Smooth muscle cell (in vitro differentiated cells): ENCODE measurements around the gene MCHR1. TPM values are rescaled to one million over a fixed set of nuclear protein-coding genes. Genes with fewer than 3 reads are reported as not detected.
"Not testable (repeated sequence)": the region's sequence is repeated elsewhere in the genome, so short reads cannot be mapped to it uniquely, and the experiment has no call there.

Experiments
- DNase-seq: peaks from one replicate; lab custom pipeline; 2025; ENCODE audit not compliant: unreplicated experiment; lab: John Stamatoyannopoulos, UW
- H2AFZ ChIP-seq: fragments of 200-600 bp; sonication (generic); 2 replicates; pipeline ENCODE4 v1.6.0; 2016; ENCODE audit warnings: antibody characterized with exemption, low read depth, mild to moderate bottlenecking
- H3F3A ChIP-seq: fragments of 200-600 bp; sonication (generic); 2 replicates; pipeline ENCODE4 v1.6.0; 2017; ENCODE audit warnings: antibody characterized with exemption, low read depth
- H3K27ac ChIP-seq: fragments of 200-600 bp; sonication (generic); 2 replicates; pipeline ENCODE4 v1.5.1; 2016; ENCODE audit warnings: low read depth, mild to moderate bottlenecking
- H3K27me3 ChIP-seq: fragments of 200-600 bp; sonication (generic); 2 replicates; pipeline ENCODE4 v1.6.1; 2016; ENCODE audit warnings: low read depth, mild to moderate bottlenecking
- H3K36me3 ChIP-seq: fragments of 200-600 bp; sonication (generic); 2 replicates; pipeline ENCODE4 v1.5.1; 2016; ENCODE audit warnings: low read depth
- H3K4me1 ChIP-seq: fragments of 200-600 bp; sonication (generic); 2 replicates; pipeline ENCODE4 v1.5.1; 2016; ENCODE audit warnings: low read depth
- H3K4me2 ChIP-seq: fragments of 200-600 bp; sonication (generic); 2 replicates; pipeline ENCODE4 v1.6.0; 2016; ENCODE audit warnings: mild to moderate bottlenecking
- H3K4me3 ChIP-seq: fragments of 200-600 bp; sonication (generic); 2 replicates; pipeline ENCODE4 v1.5.1; 2016; ENCODE audit warnings: mild to moderate bottlenecking
- H3K79me2 ChIP-seq: fragments of 200-600 bp; sonication (generic); 2 replicates; pipeline ENCODE4 v1.6.0; 2016; ENCODE audit warnings: low read depth, mild to moderate bottlenecking
- H3K9ac ChIP-seq: fragments of 200-600 bp; sonication (generic); 2 replicates; pipeline ENCODE4 v1.6.0; 2016; ENCODE audit warnings: low read depth
- H3K9me3 ChIP-seq: fragments of 200-600 bp; sonication (generic); replicated peaks from 2 replicates; pipeline ENCODE4 v1.5.1; 2016; ENCODE audit warnings: low read depth
- H4K20me1 ChIP-seq: fragments of 200-600 bp; sonication (generic); 2 replicates; pipeline ENCODE4 v1.6.0; 2016; ENCODE audit warnings: low read depth
- WGBS: methylation state at CpG from one replicate; pipeline ENCODE4 v1.1.7; 2016; ENCODE audit warnings: low lambda C conversion rate; 5-methylcytosine and 5-hydroxymethylcytosine counted together
- polyA plus RNA-seq: library from polyadenylated mRNA; unstranded; fragments of >200 nt; fragmentation: Nextera tagmentation; extraction: Ambion mirVana; gene quantifications from 2 replicates; pipeline ENCODE4 v1.2.1, GENCODE V29; 2016
- total RNA-seq: library from RNA; depleted of rRNA; stranded (reverse); fragments of >200 nt; gene quantifications from 2 replicates; pipeline ENCODE4 v1.2.3, GENCODE V29; 2014
- TF ChIP-seq, protein P1 (sequence below): fragments of 200-600 bp; sonication (generic); IDR thresholded peaks from 2 replicates; pipeline ENCODE4 v1.5.1; 2017; ENCODE audit warnings: borderline replicate concordance, mild to moderate bottlenecking, antibody characterized with exemption; ENCODE audit not compliant: insufficient read depth, poor library complexity, severe bottlenecking

MCHR1 gene
- total and polyA plus RNA-seq, 2 experiments from 2014 or later = 18.9 to 24.6 TPM

DNA sequence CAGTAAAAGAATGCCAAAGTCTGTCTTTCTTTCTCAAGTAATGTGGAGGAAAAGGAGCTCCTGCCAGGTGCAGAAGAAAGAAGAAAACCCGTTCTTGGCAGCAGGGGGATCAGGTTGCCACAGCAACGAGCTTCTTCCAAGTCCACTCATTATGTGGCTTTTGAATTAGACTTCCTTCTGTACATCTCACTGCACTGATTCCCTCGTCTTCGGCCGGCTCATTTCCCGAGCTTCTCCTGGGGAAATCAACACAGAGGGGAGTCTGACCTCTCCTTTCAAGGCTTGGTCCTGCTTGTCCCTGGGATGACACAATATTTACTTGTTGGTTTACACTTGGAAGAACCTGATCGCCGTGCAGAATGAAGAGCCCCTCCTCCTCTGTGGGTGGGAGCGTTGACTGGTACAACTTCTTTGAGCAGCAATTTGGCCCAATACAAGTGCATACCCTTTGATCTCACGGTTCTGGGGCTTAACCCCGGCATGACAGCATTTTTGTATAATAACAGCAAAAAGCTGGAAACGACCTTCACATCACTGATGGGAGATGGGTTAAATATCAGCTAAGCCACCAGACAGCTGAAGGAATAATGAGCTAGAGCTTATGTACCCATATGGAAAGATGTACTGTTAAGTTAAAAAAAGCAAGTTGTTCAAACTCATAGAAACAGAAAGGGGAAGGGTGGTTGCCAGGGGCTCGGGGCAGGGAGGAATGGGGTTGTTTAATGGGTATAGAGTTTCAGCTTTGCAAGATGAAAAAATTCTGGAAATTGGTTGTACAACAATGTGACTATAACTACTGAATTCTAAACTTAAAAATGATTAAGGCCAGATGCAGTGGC is 35.4 kb downstream of the MCHR1 start:
- TF ChIP-seq, protein P1, sequence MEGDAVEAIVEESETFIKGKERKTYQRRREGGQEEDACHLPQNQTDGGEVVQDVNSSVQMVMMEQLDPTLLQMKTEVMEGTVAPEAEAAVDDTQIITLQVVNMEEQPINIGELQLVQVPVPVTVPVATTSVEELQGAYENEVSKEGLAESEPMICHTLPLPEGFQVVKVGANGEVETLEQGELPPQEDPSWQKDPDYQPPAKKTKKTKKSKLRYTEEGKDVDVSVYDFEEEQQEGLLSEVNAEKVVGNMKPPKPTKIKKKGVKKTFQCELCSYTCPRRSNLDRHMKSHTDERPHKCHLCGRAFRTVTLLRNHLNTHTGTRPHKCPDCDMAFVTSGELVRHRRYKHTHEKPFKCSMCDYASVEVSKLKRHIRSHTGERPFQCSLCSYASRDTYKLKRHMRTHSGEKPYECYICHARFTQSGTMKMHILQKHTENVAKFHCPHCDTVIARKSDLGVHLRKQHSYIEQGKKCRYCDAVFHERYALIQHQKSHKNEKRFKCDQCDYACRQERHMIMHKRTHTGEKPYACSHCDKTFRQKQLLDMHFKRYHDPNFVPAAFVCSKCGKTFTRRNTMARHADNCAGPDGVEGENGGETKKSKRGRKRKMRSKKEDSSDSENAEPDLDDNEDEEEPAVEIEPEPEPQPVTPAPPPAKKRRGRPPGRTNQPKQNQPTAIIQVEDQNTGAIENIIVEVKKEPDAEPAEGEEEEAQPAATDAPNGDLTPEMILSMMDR = no peak
- H2AFZ ChIP-seq = no peak overlapping the region
- DNase-seq = no peak
- H4K20me1 ChIP-seq = no peaks in the 10 kb centered on the region
- H3K4me3 ChIP-seq = peak overlapping the region; percentile 9
- peak overlapping the region; percentile 10 for H3K27ac ChIP-seq
- H3K79me2 ChIP-seq = no peaks in the 10 kb centered on the region
- no peaks in the 10 kb centered on the region for H3K36me3 ChIP-seq
- peaks cover 28% of the 10 kb centered on the region for H3F3A ChIP-seq
- peak overlapping the region; percentile 68 for H3K4me2 ChIP-seq
- no peak overlapping the region for H3K9ac ChIP-seq
- 16% methylated on average over 13 of the region's 13 CpGs for WGBS
- no peaks in the 10 kb centered on the region for H3K27me3 ChIP-seq
- H3K4me1 ChIP-seq = peaks cover 7% of the 10 kb centered on the region
- H3K9me3 ChIP-seq = no peaks in the 10 kb centered on the region

DNA sequence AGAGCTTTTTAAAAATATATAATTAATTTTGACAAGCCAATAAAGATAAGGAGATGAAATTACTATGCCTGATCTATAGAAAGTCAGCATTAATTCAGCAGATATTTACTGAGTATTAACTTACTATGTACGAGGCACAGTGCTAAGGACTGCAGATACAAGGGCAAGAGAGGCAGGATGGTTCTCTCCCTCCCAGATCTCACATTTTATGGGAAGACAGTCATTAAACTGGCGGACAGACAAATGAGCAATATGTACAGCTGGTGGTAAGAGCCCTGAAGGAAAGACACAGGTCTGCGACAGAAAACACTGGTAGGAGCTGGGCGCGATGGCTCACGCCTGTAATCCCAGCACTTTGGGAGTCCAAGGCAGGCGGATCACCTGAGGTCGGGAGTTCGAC is 36.8 kb downstream of the MCHR1 start:
- Histone ChIP-seq H3K4me2 (no peak overlapping the region), H4K20me1 (no peaks in the 10 kb centered on the region), H3K4me3 (no peak overlapping the region), H3K4me1 (peaks cover 8% of the 10 kb centered on the region), H3K36me3 (no peaks in the 10 kb centered on the region), H3K27ac (peak overlapping the region; percentile 52), H3K9ac (no peak overlapping the region), H3K79me2 (no peaks in the 10 kb centered on the region), H3K9me3 (no peaks in the 10 kb centered on the region), H3K27me3 (no peaks in the 10 kb centered on the region), H2AFZ (no peak overlapping the region), H3F3A (peaks cover 22% of the 10 kb centered on the region)
- 63% methylated on average over 9 of the region's 9 CpGs for WGBS
- DNase-seq = no peak
- TF ChIP-seq, protein P1 = no peak

DNA sequence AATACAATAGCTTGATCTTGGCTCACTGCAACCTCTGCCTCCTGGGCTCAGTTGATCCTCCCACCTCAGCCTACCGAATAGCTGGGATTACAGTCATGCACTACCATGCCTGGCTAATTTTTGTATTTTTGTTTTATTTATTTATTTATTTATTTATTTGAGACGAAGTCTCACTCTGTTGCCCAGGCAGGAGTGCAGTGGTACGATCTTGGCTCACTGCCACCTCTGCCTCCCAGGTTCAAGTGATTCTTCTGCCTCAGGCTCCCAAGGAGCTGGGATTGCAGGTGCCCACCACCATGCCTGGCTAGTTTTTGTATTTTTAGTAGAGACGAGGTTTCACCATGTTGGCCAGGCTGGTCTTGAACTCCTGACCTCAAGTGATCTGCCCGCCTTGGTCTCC is 38.4 kb downstream of the MCHR1 start:
- Histone ChIP-seq H3F3A (peaks cover 20% of the 10 kb centered on the region), H3K4me1 (peaks cover 12% of the 10 kb centered on the region)
- 92% methylated on average over 5 of the region's 5 CpGs for WGBS
- H3K4me2 ChIP-seq, H3K79me2 ChIP-seq, DNase-seq, H3K36me3 ChIP-seq, H3K4me3 ChIP-seq, H3K9ac ChIP-seq, H3K27ac ChIP-seq, H4K20me1 ChIP-seq, H3K27me3 ChIP-seq, H3K9me3 ChIP-seq, H2AFZ ChIP-seq: not testable (repeated sequence)

DNA sequence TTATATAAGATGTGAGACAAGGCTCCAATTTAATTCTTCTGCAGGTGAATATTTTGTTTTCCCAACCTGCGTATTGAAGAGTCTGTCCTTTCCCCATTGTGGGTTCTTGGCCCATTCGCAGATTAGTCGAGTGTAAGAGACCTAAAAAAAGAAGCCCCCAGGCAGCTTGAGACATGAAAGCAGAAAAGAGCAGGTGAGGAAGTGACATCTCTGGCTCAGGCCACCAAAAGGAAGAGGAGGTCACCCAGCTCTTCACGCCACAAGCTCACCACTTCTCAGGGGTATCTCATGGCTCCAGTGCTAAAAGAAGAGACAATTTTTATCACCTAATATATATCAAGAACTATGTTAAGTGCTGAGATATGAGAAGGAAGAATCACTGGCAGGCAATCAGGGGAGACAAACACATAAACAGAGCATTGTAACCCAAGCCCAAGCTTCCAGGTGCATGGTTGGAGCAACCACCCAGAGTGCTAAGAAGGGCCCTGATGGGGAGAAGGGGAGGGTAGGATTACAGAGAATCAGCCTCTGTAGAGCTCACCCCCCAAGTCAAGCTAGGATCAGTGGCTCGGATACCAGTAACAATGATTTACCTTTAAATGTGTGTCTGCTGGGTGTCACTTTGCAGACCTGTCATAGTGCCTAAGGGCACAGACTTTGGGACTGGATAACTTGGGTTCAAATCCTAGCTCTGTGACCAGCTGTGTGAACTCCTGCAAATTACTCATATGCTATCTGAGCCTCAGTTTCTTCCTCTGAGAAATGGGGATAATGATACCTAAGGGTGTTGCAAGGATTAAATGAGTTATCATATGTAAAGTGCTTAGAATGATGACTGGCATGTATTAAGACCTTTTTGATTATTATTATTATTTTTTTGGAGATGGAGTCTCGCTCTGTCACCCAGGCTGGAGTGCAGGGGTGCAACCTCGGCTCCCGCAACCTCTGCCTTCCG is 39.2 kb downstream of the MCHR1 start:
- H3K79me2 ChIP-seq = no peaks in the 10 kb centered on the region
- DNase-seq = no peak
- no peaks in the 10 kb centered on the region for H4K20me1 ChIP-seq
- H3K4me1 ChIP-seq = peaks cover 12% of the 10 kb centered on the region
- 89% methylated on average over 9 of the region's 9 CpGs for WGBS
- TF ChIP-seq, protein P1 = no peak
- no peak overlapping the region for H3K4me2 ChIP-seq
- no peaks in the 10 kb centered on the region for H3K9me3 ChIP-seq
- H3K4me3 ChIP-seq = no peak overlapping the region
- no peaks in the 10 kb centered on the region for H3K36me3 ChIP-seq
- no peaks in the 10 kb centered on the region for H3K27me3 ChIP-seq
- H3K9ac ChIP-seq = no peak overlapping the region
- H2AFZ ChIP-seq = no peak overlapping the region
- peaks cover 13% of the 10 kb centered on the region for H3F3A ChIP-seq
- H3K27ac ChIP-seq = no peak overlapping the region
